ENCODE results near the gene CLEC16A. TPM values are rescaled to one million over a fixed set of nuclear protein-coding genes. Genes with fewer than 3 reads are reported as not detected.

Gene CLEC16A
- total and polyA plus RNA-seq, 4 donors, result 14.3 to 44.4 (median 26.4) TPM

- no peaks in the 10 kb centered on the region for H3K9me3 ChIP-seq (ENCODE audit: control insufficient read depth in 4 of 4, insufficient read depth in 3 of 4, low read length in 3 of 4)
- no peak overlapping the region for H3K4me3 ChIP-seq
- 83 to 85% methylated on average over 12 of the region's 12 CpGs for WGBS, 2 donors
- H3K4me1 ChIP-seq (ENCODE audit: control insufficient read depth in 5 of 5, insufficient read depth in 5 of 5, low read length in 5 of 5), result peaks cover 0 to 69% (median 48%) of the 10 kb centered on the region in 5 donors
- no peak overlapping the region for H3K9ac ChIP-seq (ENCODE audit: insufficient read depth in 1 of 2, low read length in 2 of 2)
- ATAC-seq (ENCODE audit: insufficient read depth, low FRiP score), result no peak
- H3K36me3 ChIP-seq (ENCODE audit: control insufficient read depth in 4 of 4, insufficient read depth in 4 of 4, low read length in 4 of 4), result peaks cover 0 to 5% (median 0%) of the 10 kb centered on the region in 4 donors
- H3K27ac ChIP-seq (ENCODE audit: low read depth in 1 of 2, low read length in 1 of 2), result peak overlapping the region in 1 of 2 donors; percentile 26
- TF ChIP-seq, protein P1, sequence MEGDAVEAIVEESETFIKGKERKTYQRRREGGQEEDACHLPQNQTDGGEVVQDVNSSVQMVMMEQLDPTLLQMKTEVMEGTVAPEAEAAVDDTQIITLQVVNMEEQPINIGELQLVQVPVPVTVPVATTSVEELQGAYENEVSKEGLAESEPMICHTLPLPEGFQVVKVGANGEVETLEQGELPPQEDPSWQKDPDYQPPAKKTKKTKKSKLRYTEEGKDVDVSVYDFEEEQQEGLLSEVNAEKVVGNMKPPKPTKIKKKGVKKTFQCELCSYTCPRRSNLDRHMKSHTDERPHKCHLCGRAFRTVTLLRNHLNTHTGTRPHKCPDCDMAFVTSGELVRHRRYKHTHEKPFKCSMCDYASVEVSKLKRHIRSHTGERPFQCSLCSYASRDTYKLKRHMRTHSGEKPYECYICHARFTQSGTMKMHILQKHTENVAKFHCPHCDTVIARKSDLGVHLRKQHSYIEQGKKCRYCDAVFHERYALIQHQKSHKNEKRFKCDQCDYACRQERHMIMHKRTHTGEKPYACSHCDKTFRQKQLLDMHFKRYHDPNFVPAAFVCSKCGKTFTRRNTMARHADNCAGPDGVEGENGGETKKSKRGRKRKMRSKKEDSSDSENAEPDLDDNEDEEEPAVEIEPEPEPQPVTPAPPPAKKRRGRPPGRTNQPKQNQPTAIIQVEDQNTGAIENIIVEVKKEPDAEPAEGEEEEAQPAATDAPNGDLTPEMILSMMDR (IDR thresholded peaks at IDR 0.05; ENCODE audit: control extremely low read depth, extremely low read depth), result no peak
- no peaks in the 10 kb centered on the region for H3K27me3 ChIP-seq (ENCODE audit: control insufficient read depth in 3 of 3, insufficient read depth in 3 of 3, low read length in 2 of 3)
- no peak for DNase-seq
Measured at GRCh38 chr16:11092788-11093571, 148.6 kb downstream of the CLEC16A start.

DNA sequence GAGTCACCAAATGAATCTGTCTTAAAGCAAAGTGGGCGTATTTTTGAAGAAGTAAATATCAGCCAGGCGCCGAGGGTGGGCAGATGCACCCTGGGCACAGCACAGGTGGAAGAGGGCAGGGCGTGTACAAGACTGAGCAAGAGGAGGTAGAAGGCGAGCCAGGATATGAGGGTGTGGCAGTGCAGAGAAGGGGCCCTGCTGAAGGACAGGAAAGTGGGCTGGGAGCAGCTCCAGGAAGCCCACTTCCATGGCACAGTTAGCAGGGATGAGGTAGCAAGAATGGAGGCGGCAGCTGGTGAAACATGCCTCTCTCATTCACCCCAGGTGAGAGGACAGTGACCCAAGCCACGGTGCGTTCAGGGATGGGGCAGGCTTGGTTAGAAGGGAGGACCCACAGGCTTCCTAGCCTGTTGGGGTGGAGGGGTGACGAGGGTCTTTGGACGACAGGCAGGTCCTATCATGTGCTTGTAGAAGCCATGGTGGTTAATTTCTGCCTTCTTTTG lies 149.3 kb downstream of the CLEC16A start:
- TF ChIP-seq, protein P1 (IDR thresholded peaks at IDR 0.05; ENCODE audit: control extremely low read depth, extremely low read depth), result no peak
- Histone ChIP-seq H3K4me3 (no peak overlapping the region), H3K27ac (ENCODE audit: low read depth in 1 of 2, low read length in 1 of 2) (peak overlapping the region in 1 of 2 donors; percentile 72), H3K4me1 (ENCODE audit: control insufficient read depth in 5 of 5, insufficient read depth in 5 of 5, low read length in 5 of 5) (peaks cover 0 to 69% (median 48%) of the 10 kb centered on the region in 5 donors), H3K9ac (ENCODE audit: insufficient read depth in 1 of 2, low read length in 2 of 2) (peak overlapping the region in 1 of 2 donors; percentile 26), H3K27me3 (ENCODE audit: control insufficient read depth in 3 of 3, insufficient read depth in 3 of 3, low read length in 2 of 3) (no peaks in the 10 kb centered on the region), H3K36me3 (ENCODE audit: control insufficient read depth in 4 of 4, insufficient read depth in 4 of 4, low read length in 4 of 4) (peaks cover 0 to 5% (median 0%) of the 10 kb centered on the region in 4 donors), H3K9me3 (ENCODE audit: control insufficient read depth in 4 of 4, insufficient read depth in 3 of 4, low read length in 3 of 4) (no peaks in the 10 kb centered on the region)
- ATAC-seq (ENCODE audit: insufficient read depth, low FRiP score), result no peak
- no peak for DNase-seq
- 63 to 64% methylated on average over 10 of the region's 10 CpGs for WGBS, 2 donors

DNA sequence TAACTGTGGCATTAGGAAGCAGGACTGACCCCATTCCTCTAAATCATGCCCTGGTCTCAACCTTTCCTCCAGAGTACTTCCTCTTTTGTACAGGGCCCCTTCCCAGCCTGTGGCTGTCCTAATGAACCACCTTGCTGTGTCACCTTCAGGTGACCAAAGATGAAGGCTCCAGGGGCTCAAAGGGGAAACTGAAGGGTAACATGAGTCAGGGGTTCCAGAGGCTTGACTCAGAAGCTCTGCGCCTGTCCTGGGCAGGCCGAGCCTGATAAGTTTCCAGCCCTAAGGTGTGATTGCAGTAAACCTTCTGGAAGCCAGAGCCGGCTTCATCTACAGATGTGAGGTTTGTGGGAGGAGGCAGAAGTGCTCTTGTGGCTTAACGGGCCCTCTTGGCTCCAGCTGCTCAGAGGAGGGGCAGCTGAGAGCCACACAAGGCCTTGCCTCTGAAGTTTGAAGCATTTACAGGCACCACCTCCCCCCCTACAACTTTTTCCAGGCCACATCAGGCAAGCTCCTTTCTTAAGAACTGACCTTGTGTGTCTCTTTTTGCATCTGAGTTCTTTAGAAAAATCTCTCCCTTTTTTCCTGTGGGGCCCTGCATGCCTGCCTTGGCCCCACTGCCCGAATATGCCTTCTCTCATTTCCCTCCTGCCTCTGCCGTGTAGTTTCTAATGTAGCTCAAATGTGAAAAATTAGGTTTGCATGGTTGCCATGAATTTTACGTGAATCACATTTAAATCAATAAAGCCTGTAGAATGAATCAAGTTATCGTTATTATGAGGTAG lies 149.9 kb downstream of the CLEC16A start:
- H3K9me3 ChIP-seq (ENCODE audit: control insufficient read depth in 4 of 4, insufficient read depth in 3 of 4, low read length in 3 of 4), result no peaks in the 10 kb centered on the region
- peaks cover 0 to 6% (median 0%) of the 10 kb centered on the region in 4 donors for H3K36me3 ChIP-seq (ENCODE audit: control insufficient read depth in 4 of 4, insufficient read depth in 4 of 4, low read length in 4 of 4)
- no peaks in the 10 kb centered on the region for H3K27me3 ChIP-seq (ENCODE audit: control insufficient read depth in 3 of 3, insufficient read depth in 3 of 3, low read length in 2 of 3)
- TF ChIP-seq, protein P1 (IDR thresholded peaks at IDR 0.05; ENCODE audit: control extremely low read depth, extremely low read depth), result no peak
- ATAC-seq (ENCODE audit: insufficient read depth, low FRiP score) (peak; percentile 22), DNase-seq (peak; percentile 79 to 91 (median 89))
- no peak overlapping the region for H3K4me3 ChIP-seq
- peaks cover 0 to 69% (median 48%) of the 10 kb centered on the region in 5 donors for H3K4me1 ChIP-seq (ENCODE audit: control insufficient read depth in 5 of 5, insufficient read depth in 5 of 5, low read length in 5 of 5)
- H3K27ac ChIP-seq (ENCODE audit: low read depth in 1 of 2, low read length in 1 of 2), result peak overlapping the region in 1 of 2 donors; percentile 72
- peak overlapping the region in 1 of 2 donors; percentile 51 for H3K9ac ChIP-seq (ENCODE audit: insufficient read depth in 1 of 2, low read length in 2 of 2)
- WGBS, 2 donors, result 37 to 46% methylated on average over 8 of the region's 8 CpGs

Measured in lung (tissue), 12 donors.